Keratinocyte (primary cell): ENCODE results near the gene TMEM135.

Experiments
- CTCF ChIP-seq, 3 experiments: IDR thresholded peaks in 1 of 3; conservative IDR thresholded peaks in 1 of 3; optimal IDR thresholded peaks in 1 of 3; 2 replicates in 2 of 3; 3 replicates in 1 of 3; pipeline versions ENCODE3 to v1.5.1; 2011; ENCODE audit warnings: low read length in 3 of 3, mild to moderate bottlenecking in 3 of 3, moderate library complexity in 2 of 3, control low read depth in 1 of 3, inconsistent platforms in 1 of 3; ENCODE audit not compliant: insufficient read depth in 2 of 3; ENCODE audit errors: extremely low read depth in 1 of 3
- EZH2 ChIP-seq: IDR thresholded peaks from one replicate; pipeline ENCODE4 v1.6.1; 2012; ENCODE audit warnings: inconsistent platforms, mild to moderate bottlenecking, low read length, moderate library complexity

GRCh38 chr11:87063982-87064381 is 26.2 kb downstream of the TMEM135 start:
- TF ChIP-seq CTCF (optimal IDR thresholded peaks at IDR 0.05 in 1 of 3, IDR thresholded peaks at IDR 0.05 in 1 of 3, conservative IDR thresholded peaks at IDR 0.05 in 1 of 3; ENCODE audit: extremely low read depth in 1 of 3, insufficient read depth in 2 of 3, low read length in 3 of 3) (no peak), EZH2 (no peak)
